NCI-H446 (cell line): ENCODE measurements around the gene FAF1.

ENCODE experiments used
- DNase-seq, 2 experiments: peaks; one replicate each; lab custom pipeline; 2025; lab: John Stamatoyannopoulos, UW

Gene FAF1

DNA sequence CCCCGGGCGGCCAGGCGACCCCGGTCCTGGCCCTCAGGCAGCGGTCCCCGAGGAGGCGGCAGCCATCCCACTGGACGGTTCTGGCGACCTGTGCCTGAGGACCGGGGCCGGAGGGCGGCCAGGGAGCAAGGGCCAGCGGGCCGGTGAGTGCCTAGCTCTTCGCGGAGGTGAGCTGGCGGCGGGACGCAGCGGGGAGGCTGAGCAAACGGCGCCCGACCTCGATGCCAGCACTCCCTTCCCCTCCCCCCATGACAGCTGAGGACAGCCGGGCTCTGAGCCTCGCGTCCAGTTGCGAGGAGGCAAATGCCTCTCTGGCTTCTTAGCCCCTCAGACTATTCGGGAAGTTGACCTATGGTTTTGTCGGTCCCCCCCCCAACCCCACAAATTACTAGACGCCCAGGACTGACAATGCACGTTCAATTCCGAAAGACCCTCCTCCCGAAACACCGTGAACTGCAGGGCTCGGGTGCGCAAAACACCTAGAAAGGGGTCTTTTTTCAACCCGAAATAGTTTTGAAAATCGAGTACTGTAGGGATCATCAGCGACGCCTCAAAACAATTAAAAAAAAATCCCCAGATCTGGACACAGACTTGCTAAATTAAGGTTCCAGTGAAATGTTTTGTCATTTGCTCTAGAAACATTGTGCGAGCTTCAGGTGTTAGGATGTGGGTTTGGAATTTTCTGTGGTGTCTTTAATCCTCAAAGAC is 18.2 kb upstream of the FAF1 start:
- peak; percentile 67 to 91 for DNase-seq

DNA sequence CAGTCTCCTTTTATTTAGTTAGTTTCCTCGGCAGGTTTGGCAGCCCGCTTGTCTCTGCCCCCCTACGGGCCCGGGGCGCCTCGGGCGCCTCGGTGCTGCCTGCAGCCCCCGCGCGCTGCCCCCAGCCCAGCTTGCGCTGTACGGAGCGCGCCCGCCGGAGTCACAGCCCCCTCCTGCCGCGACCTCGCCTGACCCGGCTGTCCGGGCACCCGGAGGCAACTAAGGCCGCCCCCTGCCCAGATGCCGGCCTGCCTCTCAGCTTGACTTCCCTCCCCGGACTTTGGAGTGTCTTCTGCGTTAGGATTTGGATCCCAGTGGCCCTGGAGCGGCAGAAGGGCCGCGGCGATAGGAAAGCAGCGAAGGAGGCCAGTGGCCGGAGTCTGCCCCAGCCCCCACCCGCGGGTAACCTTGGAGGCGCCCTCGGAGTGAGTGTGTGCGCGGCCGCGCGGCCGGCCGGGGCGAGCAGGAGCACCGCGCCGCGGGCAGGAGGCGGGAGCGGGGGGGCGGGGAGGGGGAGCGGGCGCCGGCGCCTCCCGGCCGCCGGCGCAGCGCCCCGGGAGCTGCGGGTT is 17.6 kb upstream of the FAF1 start:
- DNase-seq = peak in 1 of 2 experiments; percentile 76

DNA sequence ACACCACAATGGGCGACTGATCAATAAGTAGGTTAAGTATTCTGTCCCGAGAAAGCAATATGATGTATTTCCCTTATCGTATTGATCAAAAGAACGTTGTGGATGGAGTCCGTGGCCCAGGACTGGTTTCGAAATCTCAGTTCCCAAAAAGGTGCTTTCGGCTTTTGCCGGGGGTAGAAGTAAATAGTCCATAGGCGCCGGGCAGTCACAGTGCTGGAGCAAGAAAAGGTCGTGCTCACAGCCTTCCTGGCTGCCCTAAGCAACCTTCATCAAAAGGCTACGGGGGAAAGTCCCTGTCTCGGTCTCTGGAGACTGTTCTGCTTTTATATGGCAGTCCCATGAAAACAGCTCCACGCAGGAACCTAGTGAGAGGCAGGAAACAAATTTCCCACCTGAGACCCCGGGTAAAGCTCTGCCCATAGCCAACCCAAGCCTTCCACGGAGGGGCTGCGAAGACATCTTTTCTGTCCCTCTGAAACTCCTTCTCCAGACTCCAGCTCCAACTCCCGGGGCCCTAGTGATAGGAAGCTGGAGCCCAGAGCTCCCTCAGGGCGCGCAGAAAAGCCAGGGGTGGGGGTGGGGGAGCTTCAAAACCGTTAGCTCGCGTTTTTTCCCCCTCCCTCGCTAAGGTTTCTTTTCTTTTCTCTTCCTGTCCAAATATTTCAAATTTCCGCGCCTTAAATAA is 17.0 kb upstream of the FAF1 start:
- DNase-seq = peak; percentile 74 to 82

DNA sequence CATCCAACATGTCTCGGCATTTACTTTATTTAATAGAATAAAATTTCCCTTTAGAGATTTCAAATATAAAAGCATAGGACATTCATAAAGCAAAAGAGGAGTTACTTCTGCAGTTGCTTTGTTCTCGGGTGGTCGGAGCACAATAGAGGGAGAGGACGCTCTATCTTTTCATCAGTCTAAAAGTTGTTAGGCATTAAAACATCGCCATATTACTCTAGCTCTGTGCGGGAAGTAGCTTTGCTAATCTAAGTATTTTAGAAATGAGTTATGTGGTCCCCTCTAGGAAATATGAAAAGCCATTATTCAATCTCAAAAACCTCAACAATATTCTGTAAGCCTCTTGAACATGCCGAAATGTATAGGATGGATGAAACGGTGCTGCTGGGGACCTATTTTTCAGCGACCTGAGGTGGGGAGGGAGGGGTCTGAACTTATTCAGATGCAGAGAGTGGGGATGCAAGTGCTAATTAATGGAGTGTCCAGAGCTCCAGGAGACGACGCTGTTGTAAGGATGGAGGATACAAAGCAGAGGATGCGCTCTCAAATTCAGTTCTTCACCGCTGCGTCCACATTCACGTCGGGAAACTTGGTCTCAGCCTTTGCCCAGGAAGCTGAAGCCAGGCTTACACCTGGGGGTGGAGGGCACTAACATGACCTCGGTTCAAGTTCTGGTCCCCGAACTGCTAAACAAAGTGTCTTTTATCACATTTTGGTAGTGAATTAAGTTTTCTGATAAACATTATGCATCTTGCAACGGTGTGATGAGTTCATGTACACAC is 16.2 kb upstream of the FAF1 start:
- DNase-seq = peak; percentile 43 to 53

DNA sequence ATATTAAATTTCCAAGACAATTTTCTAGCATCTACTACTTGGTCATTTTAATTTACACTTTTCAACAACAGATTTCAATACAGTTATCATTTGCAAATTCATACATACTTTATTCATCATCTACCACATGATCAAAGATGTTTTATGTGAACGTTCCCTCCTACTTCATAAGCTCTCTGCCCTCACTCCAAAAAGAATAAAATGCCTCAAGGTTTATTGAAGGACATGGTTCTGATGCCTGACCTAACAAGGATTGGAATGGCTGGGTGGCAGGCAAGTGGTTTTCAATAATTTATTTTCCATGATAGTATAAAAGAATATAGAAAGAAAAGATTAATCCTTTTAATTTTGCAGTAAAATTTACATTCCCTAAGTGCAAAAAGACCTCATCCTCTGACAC is 15.4 kb upstream of the FAF1 start:
- peak in 1 of 2 experiments; percentile 35 for DNase-seq

DNA sequence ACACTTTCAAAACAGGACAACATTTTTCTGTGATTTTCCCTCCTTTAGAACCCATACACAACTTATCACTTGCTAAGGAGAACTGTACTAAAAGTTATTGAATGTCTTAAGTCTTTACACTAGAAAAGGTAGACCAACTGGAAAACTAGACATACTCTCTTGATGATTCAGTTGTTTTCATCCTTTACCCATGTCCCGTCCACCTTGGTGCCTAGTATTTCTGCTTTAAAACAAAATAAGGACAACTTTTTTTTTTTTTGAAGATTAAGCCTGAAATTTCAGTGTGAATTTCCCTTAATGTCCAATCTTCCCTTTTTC is 14.5 kb upstream of the FAF1 start:
- peak in 1 of 2 experiments; percentile 27 for DNase-seq

DNA sequence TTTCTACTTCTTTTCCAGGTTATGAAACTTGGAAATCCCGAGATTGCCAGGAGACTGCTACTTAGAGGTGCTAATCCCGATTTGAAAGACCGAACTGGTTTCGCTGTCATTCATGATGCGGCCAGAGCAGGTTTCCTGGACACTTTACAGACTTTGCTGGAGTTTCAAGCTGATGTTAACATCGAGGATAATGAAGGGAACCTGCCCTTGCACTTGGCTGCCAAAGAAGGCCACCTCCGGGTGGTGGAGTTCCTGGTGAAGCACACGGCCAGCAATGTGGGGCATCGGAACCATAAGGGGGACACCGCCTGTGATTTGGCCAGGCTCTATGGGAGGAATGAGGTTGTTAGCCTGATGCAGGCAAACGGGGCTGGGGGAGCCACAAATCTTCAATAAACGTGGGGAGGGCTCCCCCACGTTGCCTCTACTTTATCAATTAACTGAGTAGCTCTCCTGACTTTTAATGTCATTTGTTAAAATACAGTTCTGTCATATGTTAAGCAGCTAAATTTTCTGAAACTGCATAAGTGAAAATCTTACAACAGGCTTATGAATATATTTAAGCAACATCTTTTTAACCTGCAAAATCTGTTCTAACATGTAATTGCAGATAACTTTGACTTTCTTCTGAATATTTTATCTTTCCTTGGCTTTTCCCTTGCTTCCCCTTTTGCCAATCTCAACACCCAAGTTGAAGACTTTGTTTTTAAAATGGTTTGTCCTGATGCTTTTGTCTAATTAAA is 14.0 kb upstream of the FAF1 start:
- peak in 1 of 2 experiments; percentile 46 for DNase-seq

DNA sequence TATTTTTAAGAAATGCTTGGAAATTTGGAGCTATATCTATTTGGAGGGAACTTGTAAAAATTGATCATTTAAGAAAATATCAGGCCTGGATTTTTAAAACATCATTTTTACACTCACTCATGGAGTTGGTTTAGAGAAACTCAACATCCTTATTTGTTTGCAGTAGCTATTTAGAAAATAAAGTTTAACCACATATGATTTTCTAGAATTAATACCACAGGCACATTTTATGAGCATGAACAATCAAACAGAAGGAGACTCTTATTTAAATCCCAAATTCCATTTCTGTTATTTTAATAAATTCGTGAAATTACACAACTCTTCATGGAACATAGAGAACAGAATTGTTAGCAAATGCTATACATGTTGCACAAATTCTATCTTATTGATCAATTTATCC is 13.2 kb upstream of the FAF1 start:
- no peak for DNase-seq

DNA sequence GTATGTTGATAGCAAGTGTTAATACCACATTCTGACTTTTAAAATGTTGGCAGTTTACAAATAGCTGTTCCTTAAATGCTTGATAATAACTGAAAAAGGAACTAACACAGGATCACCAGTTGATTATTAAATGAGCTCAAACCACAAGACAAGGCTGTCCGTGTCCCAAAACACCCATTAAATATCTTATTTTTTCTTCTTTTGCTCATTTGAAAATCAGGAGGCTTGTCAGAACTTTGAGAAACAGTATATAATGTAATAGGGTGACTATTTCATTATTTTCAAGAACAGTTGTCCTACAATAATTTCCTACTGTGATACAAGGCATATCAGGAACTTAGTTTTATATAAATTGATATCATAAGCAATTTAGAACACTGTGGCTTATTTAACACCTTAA is 12.7 kb upstream of the FAF1 start:
- DNase-seq = no peak

DNA sequence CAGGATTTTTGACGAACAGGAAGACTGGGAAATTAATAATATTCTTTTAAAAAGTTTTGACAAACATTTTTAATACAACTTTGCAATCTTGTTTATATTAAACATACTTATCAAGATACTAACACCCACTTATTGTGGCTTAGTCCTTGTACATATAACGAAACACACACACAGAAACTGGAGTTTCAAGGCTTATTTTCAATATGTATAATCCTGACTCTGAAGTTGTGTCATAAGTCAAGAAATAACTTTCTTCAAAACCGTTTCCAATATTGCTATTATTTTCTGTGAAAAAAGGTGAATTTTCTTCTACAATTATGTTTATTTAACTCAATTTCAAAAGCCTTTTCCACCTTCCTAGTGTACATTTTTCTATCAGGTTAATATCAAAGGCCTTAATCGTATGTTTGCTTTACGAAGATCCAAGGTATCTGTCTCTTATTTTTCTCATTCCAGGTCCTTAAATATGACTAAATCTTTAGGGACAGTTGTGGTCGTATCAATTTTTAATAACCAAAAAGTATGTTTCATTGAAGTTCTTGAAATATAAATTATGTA is 11.8 kb upstream of the FAF1 start:
- no peak for DNase-seq

DNA sequence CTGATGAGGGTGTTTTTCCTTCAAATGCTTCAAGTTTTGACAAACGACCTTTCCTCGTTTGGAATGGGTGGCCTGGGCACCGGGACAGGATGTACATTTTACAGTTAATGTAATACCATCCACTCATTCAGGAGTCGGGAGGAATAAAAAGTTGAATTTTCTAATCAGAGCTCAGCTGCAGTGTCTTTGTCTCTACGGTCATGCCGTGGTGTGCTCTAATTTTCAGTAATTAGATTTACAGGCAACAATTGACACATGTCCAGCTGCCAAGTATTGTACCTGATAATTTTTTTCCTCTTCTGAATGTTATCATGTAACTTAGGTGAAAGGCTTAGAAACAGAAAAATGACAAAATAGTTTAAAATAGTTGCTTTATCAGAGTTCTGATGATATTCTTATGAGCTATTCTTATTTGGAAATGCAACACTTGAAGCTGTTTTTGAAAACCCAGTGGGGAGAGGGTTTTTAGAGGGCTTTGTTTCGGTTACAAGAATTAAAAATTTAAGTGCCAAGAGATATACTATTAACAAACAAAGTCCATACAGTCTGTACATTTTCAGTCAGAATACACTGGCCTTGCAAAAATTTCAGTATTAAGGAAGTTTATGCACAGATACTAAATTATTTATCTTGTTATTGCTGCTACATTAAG is 11.0 kb upstream of the FAF1 start:
- peak in 1 of 2 experiments; percentile 13 for DNase-seq

DNA sequence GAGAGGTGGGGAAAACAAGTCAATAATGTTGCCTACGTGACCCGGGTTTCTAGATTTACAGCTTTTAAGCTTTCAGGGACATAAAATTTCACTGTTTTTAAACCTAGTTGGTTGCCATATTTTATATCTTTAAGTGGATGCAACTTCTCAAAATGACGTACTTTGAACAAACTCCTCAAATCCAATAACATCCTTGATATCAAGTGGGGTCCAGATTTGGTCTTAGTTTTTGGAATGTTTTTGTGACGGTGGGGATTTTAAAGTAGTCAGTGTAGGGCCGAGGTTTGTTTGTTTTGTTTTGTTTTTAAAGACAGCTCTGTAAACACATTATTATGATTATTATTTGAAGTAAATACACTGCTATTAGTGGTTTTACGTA is 10.4 kb upstream of the FAF1 start:
- no peak for DNase-seq

DNA sequence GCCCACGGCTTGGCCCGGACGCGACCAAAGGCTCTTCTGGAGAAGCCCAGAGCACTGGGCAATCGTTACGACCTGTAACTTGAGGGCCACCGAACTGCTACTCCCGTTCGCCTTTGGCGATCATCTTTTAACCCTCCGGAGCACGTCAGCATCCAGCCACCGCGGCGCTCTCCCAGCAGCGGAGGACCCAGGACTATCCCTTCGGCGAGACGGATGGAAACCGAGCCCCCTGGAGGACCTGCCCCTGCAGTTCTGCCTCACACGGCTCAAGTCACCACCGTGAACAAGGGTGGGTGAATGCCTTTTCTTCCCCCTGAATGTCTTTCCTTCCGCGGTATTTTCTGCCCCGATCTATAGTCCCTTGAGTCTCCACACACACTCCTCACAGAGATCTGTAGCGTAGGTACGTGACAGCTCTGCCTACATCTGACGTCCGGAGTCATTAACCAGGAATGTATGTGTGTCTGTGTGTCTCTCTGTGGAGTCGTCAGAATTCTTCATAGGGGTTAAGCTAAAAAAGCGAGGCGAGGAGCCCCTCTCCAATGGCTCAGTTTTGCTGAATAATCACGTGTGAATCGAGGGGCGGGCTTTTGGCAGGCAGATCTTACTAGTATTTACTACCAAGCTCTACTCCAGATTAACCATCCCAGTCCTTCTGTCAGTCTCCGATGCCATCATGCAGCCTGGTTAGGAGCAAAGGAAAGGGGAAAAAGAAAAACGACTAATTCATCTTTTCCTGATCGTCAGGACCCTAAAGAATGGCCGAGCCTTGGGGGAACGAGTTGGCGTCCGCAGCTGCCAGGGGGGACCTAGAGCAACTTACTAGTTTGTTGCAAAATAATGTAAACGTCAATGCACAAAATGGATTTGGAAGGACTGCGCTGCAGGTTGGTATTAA is 9.8 kb upstream of the FAF1 start, which contains the start of gene CDKN2C:
TSS of gene CDKN2C (plus strand) at position 635 of the 898 bp plus-strand sequence. CDS start at position 759, 124 bp downstream.
- DNase-seq = peak; percentile 90 to 92

DNA sequence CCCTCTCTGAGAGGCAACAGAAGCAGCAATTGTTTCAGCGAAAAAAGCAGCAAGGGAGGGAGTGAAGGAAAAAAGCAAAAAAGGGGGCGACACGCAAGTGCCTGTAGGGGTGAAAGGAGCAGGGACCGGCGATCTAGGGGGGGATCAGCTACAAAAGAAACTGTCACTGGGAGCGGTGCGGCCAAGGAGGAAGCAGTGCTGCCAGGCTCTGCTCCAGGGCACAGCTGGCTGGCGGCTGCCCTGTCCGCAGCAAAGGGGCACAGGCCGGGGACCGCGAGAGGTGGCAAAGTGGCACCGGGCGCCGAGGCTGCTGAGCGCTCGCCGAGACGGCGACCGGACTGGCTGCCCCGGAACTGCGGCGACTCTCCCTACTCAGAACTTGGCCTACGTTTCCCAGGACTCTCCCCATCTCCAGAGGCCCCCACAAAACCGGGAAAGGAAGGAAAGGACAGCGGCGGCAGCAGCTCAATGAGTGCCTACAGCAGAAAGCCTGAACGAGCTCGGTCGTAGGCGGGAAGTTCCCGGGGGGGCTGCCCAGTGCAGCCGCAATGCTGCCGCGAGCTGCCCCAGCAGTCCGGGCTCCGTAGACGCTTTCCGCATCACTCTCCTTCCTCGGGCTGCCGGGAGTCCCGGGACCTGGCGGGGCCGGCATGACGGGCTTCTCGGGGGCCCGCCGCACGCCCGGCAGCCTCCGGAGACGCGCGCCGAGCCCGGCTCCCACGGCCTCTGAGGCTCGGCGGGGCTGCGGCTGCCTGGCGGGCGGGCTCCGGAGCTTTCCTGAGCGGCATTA is 8.9 kb upstream of the FAF1 start:
- DNase-seq = peak in 1 of 2 experiments; percentile 50

DNA sequence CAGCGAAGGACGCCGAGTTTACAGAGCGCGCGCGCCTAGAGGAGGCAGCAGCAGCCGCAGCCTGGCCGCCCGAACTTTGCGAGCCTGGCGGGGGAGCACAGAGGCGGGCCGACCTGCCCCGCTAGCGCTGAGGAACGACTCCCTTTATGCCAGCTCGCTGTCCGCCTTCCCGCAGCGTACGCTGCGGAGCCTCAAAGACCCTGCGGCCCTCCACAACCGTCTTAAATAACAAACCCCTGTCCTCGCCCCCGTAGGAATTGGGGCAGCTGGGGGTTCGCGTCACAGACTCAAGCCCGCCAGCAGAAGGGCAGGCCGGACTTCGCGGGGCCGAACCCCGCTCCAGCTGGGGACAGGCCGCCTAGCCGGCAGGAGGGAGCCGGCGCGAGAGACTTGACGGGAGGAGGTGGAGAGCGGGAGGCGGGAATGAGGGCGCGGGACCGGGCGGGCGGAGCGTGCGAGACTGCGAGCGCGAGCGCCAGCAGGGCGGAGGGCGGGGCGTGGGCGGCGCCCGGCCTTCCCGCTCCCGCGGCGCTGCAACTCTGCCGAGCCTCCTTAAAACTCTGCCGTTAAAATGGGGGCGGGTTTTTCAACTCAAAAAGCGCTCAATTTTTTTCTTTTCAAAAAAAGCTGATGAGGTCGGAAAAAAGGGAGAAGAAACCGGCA is 8.2 kb upstream of the FAF1 start:
- DNase-seq = peak; percentile 90 to 97

DNA sequence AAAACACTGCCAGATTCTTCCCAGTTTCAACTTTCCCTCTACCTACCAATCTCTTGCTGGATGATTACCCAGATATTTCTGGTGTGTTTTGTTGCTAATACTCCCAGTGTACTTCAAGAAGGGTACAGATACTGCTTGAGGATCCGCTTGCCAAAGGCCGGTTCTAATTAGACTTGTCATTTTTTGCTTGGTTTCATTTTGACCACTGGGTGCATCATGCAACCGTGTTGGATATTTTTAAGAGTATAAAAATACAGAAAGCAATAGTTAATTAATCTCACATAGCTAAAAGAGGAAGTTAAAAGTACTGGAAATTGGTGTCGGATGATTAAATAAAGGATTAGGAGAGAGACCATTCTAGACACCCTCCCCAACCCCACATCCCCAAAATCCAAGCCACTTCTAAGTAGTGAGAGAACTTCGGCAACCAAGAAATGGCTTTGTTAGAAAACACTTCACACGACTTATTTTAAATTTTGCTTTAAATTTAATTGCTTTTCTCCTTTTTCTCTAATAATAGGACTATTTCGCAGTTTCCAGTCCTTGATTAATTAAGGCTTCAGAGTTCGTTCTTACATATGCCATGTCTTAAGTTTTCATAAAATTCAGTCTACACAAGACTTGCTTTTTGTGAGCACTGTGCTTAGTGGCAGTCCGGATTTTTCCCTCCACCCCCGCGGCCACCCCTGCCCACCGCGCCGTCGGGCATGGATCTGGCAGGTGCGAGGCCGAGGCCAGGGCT is 7.5 kb upstream of the FAF1 start:
- DNase-seq = peak; percentile 32 to 40

DNA sequence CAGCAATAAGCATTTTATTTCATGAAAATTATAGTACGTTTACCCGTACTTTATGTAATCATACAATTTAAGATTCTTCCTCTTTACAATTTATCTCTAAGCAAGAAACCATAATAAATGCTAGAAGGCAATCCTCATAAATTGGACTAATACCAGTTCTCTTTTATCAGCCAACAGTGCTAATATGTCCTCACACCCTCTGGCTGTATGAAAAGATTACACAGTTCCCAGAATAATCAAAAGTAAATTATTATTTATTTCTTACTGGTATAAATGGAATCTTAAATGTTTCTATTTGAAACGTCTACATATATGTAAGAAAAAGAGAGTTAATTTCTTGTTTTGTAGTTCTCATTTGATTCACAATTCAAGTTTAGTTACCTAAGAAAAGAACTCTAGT is 6.9 kb upstream of the FAF1 start:
- no peak for DNase-seq

DNA sequence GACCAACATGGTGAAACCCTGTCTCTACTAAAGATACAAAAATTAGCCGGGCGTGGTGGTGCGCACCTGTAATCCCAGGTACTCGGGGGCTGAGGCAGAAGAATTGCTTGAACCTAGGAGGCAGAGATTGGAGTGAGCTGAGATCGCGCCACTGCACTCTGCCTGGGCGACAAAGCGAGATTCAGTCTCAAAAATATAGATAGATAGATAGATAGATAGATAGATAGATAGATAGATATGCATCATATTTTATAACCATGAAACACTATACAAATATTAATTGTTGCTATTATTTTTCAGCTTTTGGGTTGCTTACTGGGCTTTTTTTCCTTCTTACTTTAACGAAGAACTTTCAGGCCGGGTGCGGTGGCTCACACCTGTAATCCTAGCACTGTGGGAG is 4.8 kb upstream of the FAF1 start:
- no peak for DNase-seq
